Keratinocyte (primary cell): Measurements from ENCODE around the gene TOMM6. TPM values are rescaled to one million over a fixed set of nuclear protein-coding genes. Genes with fewer than 3 reads are reported as not detected.

Source experiments
- DNase-seq: peaks from one replicate; pipeline ENCODE4 v3.0.0-alpha.2; 2011; ENCODE audit warnings: low read depth, missing footprints, low spot score
- FAIRE-seq: peaks from 2 replicates; lab custom pipeline; 2011; peaks lifted over from hg19 to GRCh38; lab: Jason Lieb, UNC
- H2AFZ ChIP-seq: 2 replicates; pipeline ENCODE4 v1.6.0; 2012; ENCODE audit warnings: low read length, control low read depth, inconsistent platforms; ENCODE audit not compliant: control insufficient read depth
- H3K27ac ChIP-seq: 2 replicates; pipeline ENCODE4 v1.5.1; 2011; ENCODE audit warnings: low read length; ENCODE audit not compliant: control insufficient read depth, insufficient read depth
- H3K27me3 ChIP-seq: 3 replicates; pipeline ENCODE4 v1.6.0; 2011; ENCODE audit warnings: low read length; ENCODE audit not compliant: control insufficient read depth, insufficient read depth; ENCODE audit errors: extremely low read depth
- H3K36me3 ChIP-seq, 2 experiments: 2 replicates in 1 of 2; 3 replicates in 1 of 2; pipeline ENCODE4 v1.5.1; 2011; ENCODE audit warnings: low read length in 2 of 2, mild to moderate bottlenecking in 1 of 2; ENCODE audit not compliant: control insufficient read depth in 2 of 2, insufficient read depth in 2 of 2; ENCODE audit errors: extremely low read depth in 1 of 2
- H3K4me1 ChIP-seq: 3 replicates; pipeline ENCODE4 v1.5.1; 2011; ENCODE audit warnings: low read length; ENCODE audit not compliant: control insufficient read depth, insufficient read depth; ENCODE audit errors: extremely low read depth
- H3K4me2 ChIP-seq: 3 replicates; pipeline ENCODE4 v1.6.0; 2011; ENCODE audit warnings: low read depth, low read length; ENCODE audit not compliant: control insufficient read depth, insufficient read depth; ENCODE audit errors: extremely low read depth
- H3K4me3 ChIP-seq, 3 experiments: fragments of 200-600 bp in 1 of 3; sonication (generic) in 1 of 3; 2 replicates in 2 of 3; 3 replicates in 1 of 3; pipeline ENCODE4 v1.5.1; 2011 to 2016; ENCODE audit warnings: low read length in 3 of 3, mild to moderate bottlenecking in 3 of 3, control low read depth in 2 of 3, inconsistent platforms in 1 of 3, low read depth in 1 of 3, mixed read lengths in 1 of 3, mixed run types in 1 of 3, moderate library complexity in 1 of 3; ENCODE audit not compliant: control insufficient read depth in 2 of 3, insufficient read depth in 2 of 3; ENCODE audit errors: extremely low read depth in 1 of 3
- H3K79me2 ChIP-seq: 2 replicates; pipeline ENCODE4 v1.6.0; 2012; ENCODE audit warnings: low read length; ENCODE audit not compliant: control insufficient read depth, insufficient read depth
- H3K9ac ChIP-seq: 3 replicates; pipeline ENCODE4 v1.6.0; 2011; ENCODE audit warnings: low read length; ENCODE audit not compliant: control insufficient read depth, insufficient read depth; ENCODE audit errors: extremely low read depth
- H3K9me1 ChIP-seq: 3 replicates; pipeline ENCODE4 v1.6.0; 2011; ENCODE audit warnings: low read length; ENCODE audit not compliant: control insufficient read depth, insufficient read depth; ENCODE audit errors: extremely low read depth
- H3K9me3 ChIP-seq: 2 replicates; pipeline ENCODE4 v1.5.1; 2012; ENCODE audit warnings: low read depth, low read length; ENCODE audit not compliant: control insufficient read depth
- H4K20me1 ChIP-seq: 3 replicates; pipeline ENCODE4 v1.6.0; 2011; ENCODE audit warnings: low read length; ENCODE audit not compliant: control insufficient read depth, insufficient read depth; ENCODE audit errors: extremely low read depth
- CTCF ChIP-seq, 3 experiments: IDR thresholded peaks in 1 of 3; conservative IDR thresholded peaks in 1 of 3; optimal IDR thresholded peaks in 1 of 3; 2 replicates in 2 of 3; 3 replicates in 1 of 3; pipeline versions ENCODE3 to v1.5.1; 2011; ENCODE audit warnings: low read length in 3 of 3, mild to moderate bottlenecking in 3 of 3, moderate library complexity in 2 of 3, control low read depth in 1 of 3, inconsistent platforms in 1 of 3; ENCODE audit not compliant: insufficient read depth in 2 of 3; ENCODE audit errors: extremely low read depth in 1 of 3
- EZH2 ChIP-seq: IDR thresholded peaks from one replicate; pipeline ENCODE4 v1.6.1; 2012; ENCODE audit warnings: inconsistent platforms, mild to moderate bottlenecking, low read length, moderate library complexity
- dilution Hi-C: fragments of 300-500 bp; cut with MboI; formaldehyde crosslinking; loops from one replicate; pipeline ENCODE4 v1.7.0; 2020; ENCODE audit warnings: low sequenced_read_pairs; ENCODE audit not compliant: extremely low pct_ligation_motif_present
- polyA plus RNA-seq, 5 experiments: library from polyadenylated mRNA; depleted of rRNA in 3 of 5; stranded (reverse) in 3 of 5; stranded (forward) in 1 of 5; unstranded in 1 of 5; fragments of >200 nt; gene quantifications; 1 replicate in 1 of 5; 2 replicates in 3 of 5; 3 replicates in 1 of 5; pipeline versions ENCODE4 v1.2.1 to v1.2.3, GENCODE V29; 2011 to 2012; ENCODE audit warnings: missing spikeins in 2 of 5, low read depth in 1 of 5, low replicate concordance in 1 of 5

Gene TOMM6
- polyA plus RNA-seq, 1 donor (not counting 4 experiments of a cell fraction or from before 2014, with no cell fraction given), result 374 TPM

GRCh38 chr6:41779788-41780550, 7.5 kb upstream of the TOMM6 start, which contains the start of gene FRS3:
FRS3 (minus strand) TSS chr6:41779900; CDS start chr6:41776987, 2,913 bp downstream.
- FAIRE-seq (no peak), DNase-seq (no peak)
- Histone ChIP-seq H3K4me2 (peak within 1 kb of the TSS; percentile 90), H3K4me3 (peak within 1 kb of the TSS; percentile 56 to 79 (median 71)), H3K27me3 (no peaks in the 10 kb centered on the region), H2AFZ (peak within 1 kb of the TSS; percentile 61), H3K4me1 (peaks cover 23% of the 10 kb centered on the region), H3K79me2 (no peaks in the 10 kb centered on the region), H4K20me1 (no peaks in the 10 kb centered on the region), H3K9me1 (no peaks in the 10 kb centered on the region), H3K9me3 (no peaks in the 10 kb centered on the region), H3K27ac (no peak within 1 kb of the TSS), H3K36me3 (peaks cover 5 to 11% of the 10 kb centered on the region in 2 experiments), H3K9ac (peak within 1 kb of the TSS; percentile 66)
- dilution Hi-C loops, result no loop called here
- TF ChIP-seq EZH2, result no peak
- TF ChIP-seq CTCF (optimal IDR thresholded peaks at IDR 0.05 in 1 of 3, IDR thresholded peaks at IDR 0.05 in 1 of 3, conservative IDR thresholded peaks at IDR 0.05 in 1 of 3; ENCODE audit: extremely low read depth in 1 of 3, insufficient read depth in 2 of 3, low read length in 3 of 3), result peak in 2 of 3 experiments; percentile 65 to 96

- Histone ChIP-seq H3K4me3 (peak within 1 kb of the TSS; percentile 56 to 79 (median 67)), H3K27ac (no peak within 1 kb of the TSS), H3K27me3 (no peaks in the 10 kb centered on the region), H3K36me3 (peaks cover 2 to 6% of the 10 kb centered on the region in 2 experiments), H2AFZ (peak within 1 kb of the TSS; percentile 61), H3K9ac (peak within 1 kb of the TSS; percentile 66), H3K9me1 (no peaks in the 10 kb centered on the region), H3K4me1 (peaks cover 31% of the 10 kb centered on the region), H3K9me3 (no peaks in the 10 kb centered on the region), H3K4me2 (peak within 1 kb of the TSS; percentile 87), H3K79me2 (no peaks in the 10 kb centered on the region), H4K20me1 (no peaks in the 10 kb centered on the region)
- FAIRE-seq (no peak), DNase-seq (no peak)
- TF ChIP-seq EZH2, result no peak
- dilution Hi-C loops, result no loop called here
These were observed 6.7 kb upstream of the TOMM6 start, which contains the start of gene PRICKLE4 for GRCh38 chr6:41780551-41781365. PRICKLE4 (plus strand) TSS chr6:41780782; CDS start chr6:41783474, 2,692 bp downstream.
